ENCODE data around the gene MAGI3.

MAGI3 gene

DNA sequence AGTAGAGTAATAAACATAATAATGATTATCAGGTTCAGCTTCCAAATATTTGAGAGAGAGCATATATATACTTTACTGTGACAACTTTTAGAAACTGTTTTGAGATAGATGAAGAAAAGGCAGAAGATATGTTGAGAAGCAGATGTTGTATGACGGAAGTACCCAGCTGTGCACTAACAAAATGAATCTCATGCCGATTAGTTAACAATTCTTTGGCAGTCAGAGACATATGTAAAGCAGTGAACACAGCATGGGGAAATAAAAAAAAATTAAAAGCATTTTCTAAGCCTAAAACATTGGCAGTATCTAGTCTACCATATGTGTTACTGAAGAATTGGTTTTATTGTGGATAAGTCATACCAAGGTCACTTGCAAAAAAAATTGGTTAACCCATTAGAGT is 51.8 kb downstream of the MAGI3 start:
- H3K36me3 ChIP-seq (ENCODE audit: insufficient read depth, low read length): no peaks in the 10 kb centered on the region
- TF ChIP-seq, protein P1, sequence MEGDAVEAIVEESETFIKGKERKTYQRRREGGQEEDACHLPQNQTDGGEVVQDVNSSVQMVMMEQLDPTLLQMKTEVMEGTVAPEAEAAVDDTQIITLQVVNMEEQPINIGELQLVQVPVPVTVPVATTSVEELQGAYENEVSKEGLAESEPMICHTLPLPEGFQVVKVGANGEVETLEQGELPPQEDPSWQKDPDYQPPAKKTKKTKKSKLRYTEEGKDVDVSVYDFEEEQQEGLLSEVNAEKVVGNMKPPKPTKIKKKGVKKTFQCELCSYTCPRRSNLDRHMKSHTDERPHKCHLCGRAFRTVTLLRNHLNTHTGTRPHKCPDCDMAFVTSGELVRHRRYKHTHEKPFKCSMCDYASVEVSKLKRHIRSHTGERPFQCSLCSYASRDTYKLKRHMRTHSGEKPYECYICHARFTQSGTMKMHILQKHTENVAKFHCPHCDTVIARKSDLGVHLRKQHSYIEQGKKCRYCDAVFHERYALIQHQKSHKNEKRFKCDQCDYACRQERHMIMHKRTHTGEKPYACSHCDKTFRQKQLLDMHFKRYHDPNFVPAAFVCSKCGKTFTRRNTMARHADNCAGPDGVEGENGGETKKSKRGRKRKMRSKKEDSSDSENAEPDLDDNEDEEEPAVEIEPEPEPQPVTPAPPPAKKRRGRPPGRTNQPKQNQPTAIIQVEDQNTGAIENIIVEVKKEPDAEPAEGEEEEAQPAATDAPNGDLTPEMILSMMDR (IDR thresholded peaks at IDR 0.05; ENCODE audit: low read length): no peak
- no peak for TF ChIP-seq EZH2 (IDR thresholded peaks at IDR 0.05; ENCODE audit: borderline replicate concordance, low read length)
- H4K20me1 ChIP-seq (ENCODE audit: insufficient read depth, low read length): no peaks in the 10 kb centered on the region
- H2AFZ ChIP-seq (ENCODE audit: low read length): no peak overlapping the region
- no peak overlapping the region for H3K4me3 ChIP-seq (ENCODE audit: low read depth, low read length, poor library complexity, severe bottlenecking)
- no peak overlapping the region for H3K27ac ChIP-seq (ENCODE audit: low read depth, low read length, poor library complexity, severe bottlenecking)
- no peaks in the 10 kb centered on the region for H3F3A ChIP-seq (ENCODE audit: insufficient read depth, low read length)
- H3K9ac ChIP-seq (ENCODE audit: low read length): no peak overlapping the region
- H3K79me2 ChIP-seq (ENCODE audit: insufficient read depth, low read length): no peaks in the 10 kb centered on the region
- H3K9me2 ChIP-seq (ENCODE audit: low read depth, low read length): no peaks in the 10 kb centered on the region
- H3K27me3 ChIP-seq (ENCODE audit: insufficient read depth, low read length): no peaks in the 10 kb centered on the region
- no peak overlapping the region for H3K4me2 ChIP-seq (ENCODE audit: low read length)
- no peaks in the 10 kb centered on the region for H3K4me1 ChIP-seq (ENCODE audit: insufficient read depth, low read length, severe bottlenecking)
- peaks cover 4% of the 10 kb centered on the region; the same call in 1 of the 2 replicates for H3K9me3 ChIP-seq (ENCODE audit: low read length)

DNA sequence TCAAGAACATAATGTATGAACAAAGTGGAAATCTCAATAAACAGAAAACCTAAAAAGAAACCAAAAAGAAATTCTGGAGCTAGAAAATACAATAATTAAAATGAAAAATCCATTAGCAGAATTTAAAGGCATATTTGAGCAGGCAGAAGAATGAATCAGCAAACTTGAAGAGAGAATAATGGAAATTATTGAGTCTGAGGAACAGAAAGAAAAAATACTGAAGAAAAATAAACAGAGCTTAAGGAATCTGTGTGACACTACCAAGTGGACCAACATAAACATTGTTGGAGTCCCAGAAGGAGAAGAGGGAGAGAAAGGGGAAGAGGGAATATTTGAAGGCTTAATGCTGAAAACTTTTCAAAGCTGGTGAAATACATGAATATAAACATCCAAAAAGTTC is 54.5 kb downstream of the MAGI3 start:
- H2AFZ ChIP-seq (ENCODE audit: low read length): no peak overlapping the region
- H3K4me1 ChIP-seq (ENCODE audit: insufficient read depth, low read length, severe bottlenecking): no peaks in the 10 kb centered on the region
- H3K9me3 ChIP-seq (ENCODE audit: low read length): peaks cover 4% of the 10 kb centered on the region; the same call in 1 of the 2 replicates
- no peaks in the 10 kb centered on the region for H3K36me3 ChIP-seq (ENCODE audit: insufficient read depth, low read length)
- H3K4me2 ChIP-seq (ENCODE audit: low read length): no peak overlapping the region
- H4K20me1 ChIP-seq (ENCODE audit: insufficient read depth, low read length): no peaks in the 10 kb centered on the region
- no peaks in the 10 kb centered on the region for H3F3A ChIP-seq (ENCODE audit: insufficient read depth, low read length)
- no peaks in the 10 kb centered on the region for H3K27me3 ChIP-seq (ENCODE audit: insufficient read depth, low read length)
- no peak overlapping the region for H3K9ac ChIP-seq (ENCODE audit: low read length)
- H3K4me3 ChIP-seq (ENCODE audit: low read depth, low read length, poor library complexity, severe bottlenecking): no peak overlapping the region
- TF ChIP-seq, protein P1 (IDR thresholded peaks at IDR 0.05; ENCODE audit: low read length): no peak
- TF ChIP-seq EZH2 (IDR thresholded peaks at IDR 0.05; ENCODE audit: borderline replicate concordance, low read length): no peak
- no peaks in the 10 kb centered on the region for H3K79me2 ChIP-seq (ENCODE audit: insufficient read depth, low read length)
- no peak overlapping the region for H3K27ac ChIP-seq (ENCODE audit: low read depth, low read length, poor library complexity, severe bottlenecking)
- no peaks in the 10 kb centered on the region for H3K9me2 ChIP-seq (ENCODE audit: low read depth, low read length)

DNA sequence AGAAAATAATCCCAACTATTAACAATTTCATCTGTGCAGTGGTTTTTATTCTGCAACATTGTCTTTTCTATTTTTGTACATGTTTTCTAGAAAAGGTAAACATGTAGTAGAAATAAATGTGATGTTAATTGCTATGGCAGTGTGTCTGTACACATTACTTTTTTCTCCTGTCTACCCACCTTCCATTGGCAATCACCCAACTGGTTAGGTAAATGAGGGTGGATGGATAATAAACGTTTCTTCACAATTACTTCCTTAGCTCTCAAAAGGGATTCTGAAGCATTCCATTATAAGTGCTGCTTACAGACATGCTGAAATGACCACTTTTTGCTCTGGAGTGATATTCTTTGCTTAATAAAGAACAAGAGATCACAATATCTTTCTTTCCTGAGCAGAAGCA is 61.4 kb downstream of the MAGI3 start:
- H3K79me2 ChIP-seq (ENCODE audit: insufficient read depth, low read length): no peaks in the 10 kb centered on the region
- no peaks in the 10 kb centered on the region for H3K4me1 ChIP-seq (ENCODE audit: insufficient read depth, low read length, severe bottlenecking)
- H3K4me3 ChIP-seq (ENCODE audit: low read depth, low read length, poor library complexity, severe bottlenecking): no peak overlapping the region
- TF ChIP-seq EZH2 (IDR thresholded peaks at IDR 0.05; ENCODE audit: borderline replicate concordance, low read length): no peak
- TF ChIP-seq, protein P1 (IDR thresholded peaks at IDR 0.05; ENCODE audit: low read length): no peak
- no peaks in the 10 kb centered on the region for H3F3A ChIP-seq (ENCODE audit: insufficient read depth, low read length)
- H3K4me2 ChIP-seq (ENCODE audit: low read length): no peak overlapping the region
- H3K9me2 ChIP-seq (ENCODE audit: low read depth, low read length): no peaks in the 10 kb centered on the region
- H3K9ac ChIP-seq (ENCODE audit: low read length): no peak overlapping the region
- H3K36me3 ChIP-seq (ENCODE audit: insufficient read depth, low read length): no peaks in the 10 kb centered on the region
- no peaks in the 10 kb centered on the region for H3K9me3 ChIP-seq (ENCODE audit: low read length)
- H2AFZ ChIP-seq (ENCODE audit: low read length): no peak overlapping the region
- no peaks in the 10 kb centered on the region for H3K27me3 ChIP-seq (ENCODE audit: insufficient read depth, low read length)
- H3K27ac ChIP-seq (ENCODE audit: low read depth, low read length, poor library complexity, severe bottlenecking): no peak overlapping the region
- H4K20me1 ChIP-seq (ENCODE audit: insufficient read depth, low read length): no peaks in the 10 kb centered on the region

Measured in OCI-LY1 (cell line).